ENCODE results near the gene SYT5. TPM values are rescaled to one million over a fixed set of nuclear protein-coding genes. Genes with fewer than 3 reads are reported as not detected.

The SYT5 gene
- total RNA-seq, 1 experiment from 2014 or later, result not detected

- Histone ChIP-seq H3K9me3 (replicated peaks) (no peaks in the 10 kb centered on the region), H3K4me3 (no peak overlapping the region), H3K36me3 (no peaks in the 10 kb centered on the region), H3K27ac (no peak overlapping the region), H3K4me1 (replicated peaks) (no peaks in the 10 kb centered on the region), H3K27me3 (replicated peaks) (peaks cover 44% of the 10 kb centered on the region)
- DNase-seq (ENCODE audit: low read depth in 1 of 2, low spot score in 2 of 2), result no peak
These were observed 45.4 kb downstream of the SYT5 start for GRCh38 chr19:55134736-55135135.

DNA sequence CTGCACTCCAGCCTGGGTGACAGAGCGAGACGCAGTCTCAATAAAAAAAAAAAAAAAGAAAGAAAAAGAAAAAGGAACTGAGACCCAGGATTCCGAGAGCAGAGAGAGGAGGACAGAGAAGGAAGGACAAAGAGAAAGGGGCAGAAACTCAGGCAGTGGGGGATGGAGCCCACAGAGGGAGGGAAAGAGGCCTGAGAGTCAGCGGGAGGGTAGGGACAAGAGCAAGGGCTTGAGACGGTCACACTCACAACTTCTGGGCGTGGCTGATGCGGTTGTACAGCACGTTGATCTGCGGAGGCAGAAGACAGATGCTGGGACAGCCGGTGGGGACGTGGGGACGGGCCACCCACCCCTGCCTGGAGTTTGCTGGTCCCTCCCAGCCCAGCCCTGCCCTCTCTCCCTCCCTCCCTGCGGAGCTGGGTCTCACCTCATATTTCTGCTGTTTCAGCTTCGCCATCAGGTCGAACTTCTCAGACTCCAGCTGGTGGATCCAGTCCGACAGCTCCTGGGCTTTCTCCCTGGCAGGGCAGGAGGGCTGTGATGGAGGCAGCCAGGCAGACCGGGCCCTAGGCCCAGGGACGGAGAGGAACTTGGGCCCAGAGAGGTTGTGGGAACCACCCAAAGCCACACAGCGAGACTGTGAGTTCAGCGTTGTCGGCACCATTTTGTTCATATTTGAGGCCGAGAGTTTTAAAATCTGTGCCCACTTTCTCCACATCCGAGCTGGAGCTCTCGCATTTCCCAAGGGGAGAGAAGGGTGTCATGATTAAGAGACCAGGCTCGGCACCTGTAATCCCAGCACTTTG lies 46.2 kb downstream of the SYT5 start:
- no peak for DNase-seq (ENCODE audit: low read depth in 1 of 2, low spot score in 2 of 2)
- no peak overlapping the region for H3K4me3 ChIP-seq
- peaks cover 51% of the 10 kb centered on the region for H3K27me3 ChIP-seq (replicated peaks)
- no peaks in the 10 kb centered on the region for H3K9me3 ChIP-seq (replicated peaks)
- no peak overlapping the region for H3K27ac ChIP-seq
- H3K4me1 ChIP-seq (replicated peaks), result no peaks in the 10 kb centered on the region
- H3K36me3 ChIP-seq, result no peaks in the 10 kb centered on the region

DNA sequence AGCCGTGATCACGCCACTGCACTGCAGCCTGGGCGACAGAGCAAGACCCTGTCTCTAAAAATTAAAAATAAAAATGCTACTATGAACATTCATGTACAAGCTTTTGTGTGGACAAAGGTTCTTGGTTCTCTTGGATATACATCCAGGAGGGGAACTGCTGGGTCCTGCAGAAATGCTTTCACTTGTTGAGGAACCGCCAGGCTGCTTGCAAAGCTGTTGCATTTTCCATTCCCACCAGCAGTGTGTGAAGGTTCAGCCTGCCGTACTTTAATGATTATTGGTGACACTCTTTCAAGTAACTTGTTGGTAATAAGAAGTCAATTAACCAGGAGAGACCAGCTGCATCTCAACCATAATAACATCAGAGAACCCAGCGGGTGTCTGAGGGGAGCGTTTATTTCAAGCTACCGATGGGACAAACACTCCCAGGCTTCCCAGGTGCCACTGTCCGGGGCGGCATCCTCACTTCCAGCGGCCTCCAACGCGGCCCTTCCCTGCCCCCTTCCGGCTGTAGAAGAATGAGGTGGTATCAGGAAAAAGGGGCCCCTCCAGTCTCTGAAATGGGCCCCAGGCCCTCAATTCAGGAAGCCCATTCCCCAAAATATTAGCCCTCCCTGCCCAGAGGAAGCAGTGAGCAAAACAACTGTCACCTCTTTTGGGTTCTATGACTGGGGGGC lies 47.5 kb downstream of the SYT5 start:
- H3K27me3 ChIP-seq (replicated peaks), result peaks cover 54% of the 10 kb centered on the region
- no peak overlapping the region for H3K27ac ChIP-seq
- DNase-seq (ENCODE audit: low read depth in 1 of 2, low spot score in 2 of 2), result no peak
- no peaks in the 10 kb centered on the region for H3K9me3 ChIP-seq (replicated peaks)
- no peaks in the 10 kb centered on the region for H3K36me3 ChIP-seq
- H3K4me1 ChIP-seq (replicated peaks), result no peaks in the 10 kb centered on the region
- H3K4me3 ChIP-seq, result no peak overlapping the region

DNA sequence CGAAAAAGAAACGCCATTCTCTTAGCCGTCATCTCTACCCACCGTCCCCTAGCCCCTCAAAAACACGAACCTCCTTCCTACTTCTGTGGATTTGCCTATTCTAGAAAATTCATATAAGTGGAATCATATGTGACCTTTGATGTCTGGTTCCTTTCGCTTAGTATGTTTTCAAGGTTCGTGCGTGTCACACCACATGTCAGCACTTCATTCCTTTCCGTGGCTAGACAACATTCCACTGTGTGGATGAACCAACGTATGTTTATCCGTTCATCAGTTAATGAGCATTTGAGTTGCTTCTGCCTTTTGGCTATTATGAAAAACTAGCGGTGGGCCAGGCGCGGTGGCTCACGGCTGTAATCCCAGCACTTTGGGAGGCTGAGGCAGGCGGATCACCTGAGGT lies 48.7 kb downstream of the SYT5 start:
- Histone ChIP-seq H3K36me3 (no peaks in the 10 kb centered on the region), H3K27ac (no peak overlapping the region), H3K4me1 (replicated peaks) (no peaks in the 10 kb centered on the region), H3K27me3 (replicated peaks) (peaks cover 50% of the 10 kb centered on the region), H3K4me3 (no peak overlapping the region), H3K9me3 (replicated peaks) (no peaks in the 10 kb centered on the region)
- no peak for DNase-seq (ENCODE audit: low read depth in 1 of 2, low spot score in 2 of 2)

Other genes with a start within 250 kb of the SYT5 start
- not detected in 2 replicates for gene NLRP7, start 232.8 kb downstream of the SYT5 start, total RNA-seq (2014; rRNA removed; shearing (Covaris generic))
- gene NLRP2, start 213.9 kb downstream of the SYT5 start, total RNA-seq (2014; rRNA removed; shearing (Covaris generic)), result not detected in 2 replicates
- not detected in 2 replicates for gene GP6, start 142.0 kb downstream of the SYT5 start, total RNA-seq (2014; rRNA removed; shearing (Covaris generic))
- 3.7 and 7.1 TPM in 2 replicates for gene RDH13, start 117.1 kb downstream of the SYT5 start, total RNA-seq (2014; rRNA removed; shearing (Covaris generic))
- 3.5 and 11.8 TPM in 2 replicates for gene EPS8L1, start 104.4 kb downstream of the SYT5 start, total RNA-seq (2014; rRNA removed; shearing (Covaris generic))
- 72.7 and 82.4 TPM in 2 replicates for gene PPP1R12C, start 62.7 kb downstream of the SYT5 start, total RNA-seq (2014; rRNA removed; shearing (Covaris generic))
- gene TNNT1, start 31.1 kb downstream of the SYT5 start, total RNA-seq (2014; rRNA removed; shearing (Covaris generic)), result 0.34 and 3.4 TPM in 2 replicates
- not detected in 2 replicates for gene TNNI3, start 22.6 kb downstream of the SYT5 start, total RNA-seq (2014; rRNA removed; shearing (Covaris generic))
- 0.18 and 3.2 TPM in 2 replicates for gene DNAAF3, start 13.7 kb downstream of the SYT5 start, total RNA-seq (2014; rRNA removed; shearing (Covaris generic))
- gene PTPRH, start 29.2 kb upstream of the SYT5 start, total RNA-seq (2014; rRNA removed; shearing (Covaris generic)), result 1.4 and 2.0 TPM in 2 replicates
- gene TMEM86B, start 48.5 kb upstream of the SYT5 start, total RNA-seq (2014; rRNA removed; shearing (Covaris generic)), result 0.94 and 1.8 TPM in 2 replicates
- gene PPP6R1, start 78.7 kb upstream of the SYT5 start, total RNA-seq (2014; rRNA removed; shearing (Covaris generic)), result 33.6 and 48.0 TPM in 2 replicates
- gene HSPBP1, start 99.8 kb upstream of the SYT5 start, total RNA-seq (2014; rRNA removed; shearing (Covaris generic)), result 43.5 and 51.4 TPM in 2 replicates
- 8.5 and 10.3 TPM in 2 replicates for gene BRSK1, start 103.7 kb upstream of the SYT5 start, total RNA-seq (2014; rRNA removed; shearing (Covaris generic))
- not detected in 2 replicates for gene TMEM150B, start 145.1 kb upstream of the SYT5 start, total RNA-seq (2014; rRNA removed; shearing (Covaris generic))
- 4.0 and 6.8 TPM in 2 replicates for gene KMT5C, start 159.6 kb upstream of the SYT5 start, total RNA-seq (2014; rRNA removed; shearing (Covaris generic))
- 0.11 TPM in 1 of 2 replicates, not detected in the other for gene COX6B2, start 174.4 kb upstream of the SYT5 start, total RNA-seq (2014; rRNA removed; shearing (Covaris generic))
- gene GARIN5B, start 183.0 kb upstream of the SYT5 start, total RNA-seq (2014; rRNA removed; shearing (Covaris generic)), result 0.03 TPM in 1 of 2 replicates, not detected in the other
- gene IL11, start 190.2 kb upstream of the SYT5 start, total RNA-seq (2014; rRNA removed; shearing (Covaris generic)), result 116 and 141 TPM in 2 replicates
- not detected in 2 replicates for gene TMEM190, start 196.5 kb upstream of the SYT5 start, total RNA-seq (2014; rRNA removed; shearing (Covaris generic))
- not detected in 2 replicates for gene TMEM238, start 204.0 kb upstream of the SYT5 start, total RNA-seq (2014; rRNA removed; shearing (Covaris generic))
- 243 and 543 TPM in 2 replicates for gene RPL28, start 205.6 kb upstream of the SYT5 start, total RNA-seq (2014; rRNA removed; shearing (Covaris generic))
- 509 and 518 TPM in 2 replicates for gene UBE2S, start 227.5 kb upstream of the SYT5 start, total RNA-seq (2014; rRNA removed; shearing (Covaris generic))

Data from SJSA1 (cell line).